Activated CD4-positive, alpha-beta T cell treated with anti-CD3 and anti-CD28 coated beads, Interleukin-2, amount 50 U/mL, for 16 hours (primary cell): ENCODE results near the gene COQ2.
"Not testable (repeated sequence)": the region's sequence is repeated elsewhere in the genome, so short reads cannot be mapped to it uniquely, and the experiment has no call there.

Experiments
- DNase-seq: peaks from one replicate; pipeline ENCODE4 v3.0.0-alpha.2; 2020

COQ2 gene

DNA sequence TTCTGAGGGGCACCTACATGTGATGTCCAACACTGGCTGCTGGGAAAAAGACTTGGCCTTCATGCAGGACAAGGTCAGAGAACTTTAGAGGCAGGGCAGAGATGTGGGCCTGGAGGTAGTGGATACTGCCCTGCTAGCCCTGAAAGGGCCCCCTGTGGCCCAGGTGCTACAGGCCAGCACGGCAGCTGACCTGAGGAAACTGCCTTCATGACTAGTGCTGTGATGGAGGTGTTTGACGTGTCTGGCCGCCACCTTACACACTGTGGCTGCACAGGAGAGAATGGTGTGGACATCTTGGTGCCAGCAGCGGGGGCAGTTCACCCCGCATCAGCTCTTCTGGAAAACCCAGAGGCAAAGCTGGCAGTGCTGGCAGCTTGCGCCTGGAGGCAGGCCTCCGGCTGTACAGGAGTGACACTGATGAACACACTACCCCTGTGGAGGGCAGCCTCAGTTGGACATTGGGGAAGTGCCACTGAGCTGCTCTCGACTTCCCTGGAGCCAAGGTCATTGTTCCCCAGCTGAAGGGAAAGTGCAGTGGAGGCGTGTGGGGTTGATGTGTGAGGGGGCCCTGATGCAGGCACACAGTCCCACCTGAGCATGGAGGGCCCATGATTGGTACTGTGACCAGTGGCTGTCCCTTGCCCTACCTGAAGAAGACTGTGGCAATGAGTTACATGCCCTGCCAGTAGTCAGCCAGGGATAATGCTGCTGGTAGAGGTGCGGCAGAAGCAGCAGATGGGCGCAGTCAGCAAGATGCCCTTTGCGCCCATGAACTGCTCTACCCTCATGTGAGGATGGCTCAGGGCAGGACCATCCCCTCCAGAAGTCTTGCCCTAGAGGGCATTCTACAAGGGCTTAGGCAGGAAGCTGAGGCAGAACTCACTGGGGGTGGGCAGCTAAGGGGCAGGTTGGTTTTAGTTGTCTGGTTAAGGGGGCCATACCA, 36.9 kb downstream of the COQ2 start:
- DNase-seq, result no peak

- no peak for DNase-seq
These were observed 43.5 kb downstream of the COQ2 start for GRCh38 chr4:83241132-83241531.

GRCh38 chr4:83240379-83240875, 44.2 kb downstream of the COQ2 start:
- DNase-seq, result no peak

DNA sequence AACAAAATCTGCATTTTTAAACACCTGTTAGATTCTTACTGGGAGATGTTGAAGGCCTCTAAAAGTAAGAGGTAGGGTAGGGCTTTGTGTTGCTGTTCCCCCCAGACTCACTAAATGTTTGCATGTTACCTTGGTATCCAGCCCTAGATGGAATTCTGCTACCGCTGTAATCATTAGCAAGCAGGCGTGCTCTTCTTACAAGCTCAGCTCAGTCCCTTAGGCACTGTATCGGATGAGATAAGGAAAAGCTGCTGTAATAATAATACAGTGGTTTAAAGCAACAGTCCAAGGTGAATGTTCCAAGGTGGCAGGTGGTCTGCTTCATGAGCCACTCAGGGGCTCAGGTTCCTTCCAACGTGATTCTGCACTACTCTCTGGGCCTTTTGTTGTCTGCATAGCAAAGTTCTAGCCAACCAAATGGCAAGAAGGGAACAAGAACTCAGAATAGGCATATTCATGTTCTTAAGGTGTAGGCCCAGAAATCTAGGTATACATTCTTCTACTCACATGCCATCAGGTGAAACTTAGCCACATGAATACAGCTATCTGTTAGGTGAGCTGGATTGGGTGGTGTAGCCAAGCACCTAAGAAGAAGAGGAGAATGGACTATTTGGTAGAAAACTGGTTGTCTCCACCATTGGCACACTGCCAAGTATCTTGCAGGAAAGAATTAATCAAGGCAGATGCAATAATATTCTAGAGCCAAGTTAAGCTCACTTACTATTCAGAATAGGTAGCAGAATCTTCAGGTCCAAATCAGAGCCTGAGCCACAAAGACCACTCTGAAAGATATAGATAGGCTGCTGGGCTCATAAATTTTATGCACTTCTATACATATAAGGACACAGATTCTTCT, 46.0 kb downstream of the COQ2 start:
- DNase-seq, result no peak

DNA sequence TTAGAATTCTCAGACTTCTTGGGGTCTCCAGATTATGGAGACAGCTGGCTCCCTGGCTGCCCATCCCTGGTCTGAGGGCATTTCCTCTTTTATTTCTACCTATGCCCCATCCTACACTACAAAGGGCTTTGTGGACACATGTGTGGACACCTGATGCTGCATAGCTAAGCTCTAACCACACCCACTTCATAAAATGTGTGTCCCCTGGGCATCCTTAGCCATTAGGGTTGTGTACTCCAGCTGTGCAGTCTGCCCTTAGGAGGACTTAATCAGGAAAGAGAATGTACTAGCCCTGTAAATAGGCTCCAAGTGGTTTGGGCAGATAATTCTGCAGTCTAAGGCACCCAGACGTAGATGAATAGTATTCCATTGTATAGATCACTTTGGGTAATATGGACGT, 47.0 kb downstream of the COQ2 start:
- DNase-seq, result no peak

- DNase-seq, result peak; percentile 86
These were observed 48.9 kb downstream of the COQ2 start for GRCh38 chr4:83235645-83236133.

GRCh38 chr4:83234902-83235644, 49.5 kb downstream of the COQ2 start:
- peak; percentile 57 for DNase-seq

DNA sequence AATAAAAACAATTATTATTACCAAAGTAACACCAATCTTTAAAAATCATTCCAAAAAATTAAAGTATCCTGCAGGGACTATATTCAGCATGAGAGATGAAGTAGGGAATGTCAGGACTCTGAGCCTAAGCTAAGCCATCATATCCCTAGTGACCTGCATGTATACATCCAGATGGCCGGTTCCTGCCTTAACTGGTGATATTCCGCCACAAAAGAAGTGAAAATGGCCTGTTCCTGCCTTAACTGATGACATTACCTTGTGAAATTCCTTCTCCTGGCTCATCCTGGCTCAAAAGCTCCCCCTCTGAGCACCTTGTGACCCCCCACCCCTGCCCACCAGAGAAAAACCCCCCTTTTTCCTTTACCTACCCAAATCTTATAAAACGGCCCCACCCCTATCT, 50.2 kb downstream of the COQ2 start:
- DNase-seq, result not testable (repeated sequence)

- DNase-seq, result no peak
These were observed 52.5 kb downstream of the COQ2 start for GRCh38 chr4:83232082-83232481.

DNA sequence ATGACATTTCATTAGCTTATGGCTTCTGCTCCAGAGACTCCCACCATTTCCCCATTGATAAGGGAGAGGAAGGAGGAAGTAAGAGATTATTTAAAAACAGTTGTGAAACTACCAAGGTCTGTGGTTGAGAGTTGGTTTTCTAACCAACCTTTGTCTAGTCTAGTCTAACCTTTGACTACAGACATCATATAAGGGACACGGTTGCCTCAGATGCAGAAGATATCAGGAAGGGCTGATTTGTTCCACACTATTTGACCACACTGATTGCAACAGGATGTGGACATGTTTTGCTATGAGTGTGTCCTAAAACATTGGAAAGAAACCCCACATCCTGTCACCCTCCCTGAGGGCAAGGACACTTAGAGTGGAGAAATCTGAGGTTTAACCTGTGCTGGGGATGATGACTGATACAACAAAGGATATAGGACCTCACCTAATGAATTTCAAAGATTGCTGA, 53.0 kb downstream of the COQ2 start:
- peak; percentile 82 for DNase-seq

DNA sequence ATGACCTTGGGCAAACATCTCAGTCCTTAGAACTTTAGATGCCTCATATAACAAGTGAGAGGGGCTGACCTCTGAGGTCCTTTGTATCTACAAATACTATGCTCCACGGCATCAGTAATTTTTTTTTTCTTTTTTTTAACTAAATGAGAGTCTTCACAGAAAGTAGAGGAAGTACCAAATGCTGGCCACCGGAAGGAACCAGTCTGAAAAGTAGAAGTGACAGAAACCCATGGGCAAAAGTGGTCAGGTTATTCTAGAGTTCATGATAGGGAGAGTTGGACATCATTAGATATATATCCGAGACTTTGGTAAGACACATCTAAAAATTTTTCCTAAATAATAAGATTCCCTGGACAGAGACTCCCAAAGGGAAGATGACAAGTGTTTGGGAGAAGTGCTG, 53.7 kb downstream of the COQ2 start:
- DNase-seq, result no peak

GRCh38 chr4:83229791-83230190, 54.8 kb downstream of the COQ2 start:
- no peak for DNase-seq

DNA sequence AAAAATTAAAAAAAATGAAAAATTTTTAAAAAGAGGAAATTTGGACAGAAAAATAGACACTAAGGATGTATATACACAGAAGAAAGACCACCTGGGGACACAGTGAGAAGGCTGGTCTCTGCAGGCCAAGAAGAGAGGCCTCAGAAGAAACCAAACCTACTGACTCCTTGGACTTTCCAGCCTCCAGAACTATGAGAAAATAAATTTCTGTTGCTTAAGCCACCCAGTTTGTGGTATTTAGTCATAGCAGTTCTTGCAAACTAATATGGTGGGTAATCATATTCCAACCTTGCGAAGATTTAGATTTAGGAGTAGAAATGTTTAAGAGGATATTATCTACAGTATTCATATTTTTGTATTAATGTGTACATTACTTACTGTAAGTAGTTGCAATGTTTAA, 56.4 kb downstream of the COQ2 start:
- no peak for DNase-seq

DNA sequence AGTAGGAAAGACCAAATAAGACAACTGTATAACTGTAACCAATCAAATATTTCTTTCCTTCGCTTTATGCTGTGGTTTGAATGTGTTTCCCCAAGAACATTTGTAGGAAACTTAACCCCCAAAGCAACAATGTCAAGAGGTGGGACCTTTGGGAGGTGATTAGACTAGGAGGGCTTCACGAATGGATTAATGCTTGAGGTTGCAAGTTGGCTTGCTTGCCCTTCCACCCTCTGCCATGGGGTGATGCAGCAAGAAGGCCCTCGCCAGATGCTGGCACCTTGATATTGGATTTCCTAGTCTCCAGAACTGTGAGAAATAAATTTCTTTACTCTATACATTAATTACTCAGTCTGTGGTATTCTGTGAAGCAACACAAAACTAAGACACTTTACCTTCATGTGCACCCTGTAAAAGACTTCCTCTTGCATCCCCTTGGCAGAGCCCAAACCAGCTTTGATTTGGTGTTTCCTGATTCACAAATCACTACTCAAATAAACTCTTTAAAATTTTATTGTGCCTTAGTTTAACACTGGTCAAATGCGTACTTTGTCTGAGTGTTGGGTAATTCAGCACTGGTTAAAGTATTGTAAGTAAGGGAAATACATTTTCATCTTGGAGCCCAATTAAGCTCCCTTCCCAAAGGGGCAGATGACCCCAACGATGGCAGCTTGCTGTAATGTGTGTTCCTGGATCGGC, 59.9 kb downstream of the COQ2 start:
- DNase-seq, result no peak

DNA sequence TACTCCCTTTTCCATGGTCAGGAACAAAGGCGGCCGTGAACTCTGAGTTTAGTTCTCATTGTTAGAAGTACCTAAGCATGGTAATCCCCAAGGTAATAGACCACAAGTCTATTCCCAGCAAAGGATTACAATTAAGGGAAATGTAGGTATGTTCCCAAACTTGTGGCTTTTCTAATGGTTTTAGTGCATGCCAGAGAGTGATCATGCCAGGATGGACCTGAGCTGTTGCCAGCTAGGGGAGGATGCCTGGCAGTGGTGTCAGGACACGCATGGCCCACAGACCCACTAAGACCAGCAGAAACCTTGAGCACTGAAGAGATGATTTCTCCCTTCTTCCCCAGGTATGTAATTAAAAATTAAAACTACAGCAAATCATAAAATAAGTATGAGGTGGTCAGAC, 60.8 kb downstream of the COQ2 start:
- no peak for DNase-seq

DNA sequence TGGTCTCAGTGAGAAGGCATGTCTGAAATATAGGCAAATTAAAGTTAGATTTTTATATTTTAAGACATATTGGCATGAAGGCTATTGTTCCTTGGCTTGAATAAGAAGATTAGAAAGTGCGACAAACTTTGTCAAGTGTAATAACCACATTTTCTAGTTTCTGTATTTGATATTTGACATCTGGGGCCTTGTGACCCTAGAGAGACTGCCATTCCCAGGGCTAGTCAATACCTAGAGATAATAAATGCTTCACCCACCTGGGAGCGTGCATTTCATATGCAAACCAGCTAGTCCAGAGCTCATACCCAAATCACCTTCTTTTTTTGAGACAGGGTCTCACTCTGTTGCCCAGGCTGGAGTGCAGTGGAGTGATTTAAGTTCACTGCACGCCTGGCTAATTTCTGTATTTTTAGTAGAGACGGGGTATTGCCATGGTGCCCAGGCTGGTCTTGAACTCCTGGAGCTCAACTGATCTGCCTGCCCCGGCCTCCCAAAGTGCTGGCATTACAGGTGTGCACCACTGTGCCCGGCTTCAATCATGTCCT, 62.6 kb downstream of the COQ2 start:
- DNase-seq, result no peak

DNA sequence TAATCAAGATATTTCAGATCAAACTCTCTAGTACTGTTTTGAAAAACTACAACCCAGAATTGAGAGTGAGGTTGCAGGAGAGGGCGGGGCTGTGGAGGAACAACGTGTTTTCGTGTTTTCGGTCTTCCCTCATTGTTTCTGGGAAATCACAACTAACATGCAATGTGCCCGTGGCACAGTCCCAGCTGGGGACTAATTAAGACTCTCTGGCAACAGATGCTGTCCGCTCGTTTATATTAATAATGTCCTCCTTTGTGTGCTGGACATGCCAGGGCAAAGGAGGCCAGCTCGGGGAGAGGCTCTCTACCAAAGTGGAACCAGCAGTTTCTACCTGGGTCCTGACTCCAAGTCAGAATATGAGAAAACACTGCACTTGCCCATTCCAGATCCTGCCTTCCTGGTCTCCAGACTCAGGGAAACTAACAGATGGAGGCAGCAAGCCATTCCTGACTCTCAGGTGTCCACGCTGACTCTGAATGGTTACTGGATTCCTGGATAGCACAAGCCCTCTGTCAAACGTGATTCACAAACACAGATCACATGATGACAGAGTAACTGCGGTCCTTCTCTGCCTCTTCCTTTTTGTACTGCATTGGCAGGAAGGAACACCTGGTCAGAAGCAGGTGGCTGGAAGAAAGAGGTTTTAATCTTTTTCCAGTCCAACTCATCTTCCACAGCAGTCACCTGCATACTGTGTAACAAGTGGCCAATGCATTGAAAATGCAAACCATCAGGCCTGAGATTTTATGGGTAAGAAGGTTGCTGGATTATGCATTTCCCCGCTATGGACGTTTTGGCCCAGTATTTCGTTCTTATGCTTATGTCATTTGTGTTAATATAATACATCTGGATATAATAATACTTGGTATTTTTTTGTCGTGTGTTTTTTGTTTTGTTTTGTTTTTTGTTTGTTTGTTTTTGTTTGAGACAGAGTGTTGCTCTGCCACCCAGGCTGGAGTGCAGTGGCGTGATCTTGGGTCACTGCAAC, 65.0 kb downstream of the COQ2 start:
- peak; percentile 80 for DNase-seq

DNA sequence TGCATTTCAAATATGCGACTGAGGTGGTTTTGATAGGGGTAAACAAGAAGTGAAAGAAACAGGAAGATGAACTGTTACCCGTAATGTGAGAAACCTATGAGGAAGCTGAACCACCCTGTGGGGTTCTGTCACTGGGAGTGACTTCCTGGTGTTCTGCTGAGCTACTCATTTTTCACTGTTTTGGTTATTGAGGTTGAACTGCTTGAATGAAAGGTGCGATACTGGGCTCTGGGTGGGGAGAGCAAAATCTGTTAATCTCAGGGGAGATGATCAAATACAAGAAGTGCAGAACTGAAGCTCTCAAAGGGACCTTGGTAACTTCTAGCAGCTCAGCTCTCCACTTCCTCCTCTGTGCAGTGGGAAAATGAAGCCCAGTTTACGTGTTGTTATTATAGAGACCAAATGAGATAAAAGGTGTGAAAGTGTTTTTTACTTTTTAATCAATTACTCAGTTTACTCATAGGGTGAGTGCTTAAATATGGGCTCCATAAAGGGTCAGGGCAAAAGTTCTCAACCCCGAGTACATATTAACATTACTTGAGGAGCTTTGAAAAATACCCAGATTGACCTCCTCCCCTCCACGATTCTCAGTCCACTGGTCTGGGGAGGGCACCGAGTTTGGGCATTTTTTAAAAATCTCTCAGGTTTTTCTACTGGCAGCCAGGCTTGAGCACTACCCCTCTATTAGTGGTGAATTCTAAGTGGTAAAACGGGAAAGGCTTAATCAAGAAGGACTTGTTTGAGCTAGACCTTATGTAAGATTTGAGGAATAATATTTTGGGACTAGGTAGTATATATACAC, 66.7 kb downstream of the COQ2 start:
- DNase-seq, result peak; percentile 92

DNA sequence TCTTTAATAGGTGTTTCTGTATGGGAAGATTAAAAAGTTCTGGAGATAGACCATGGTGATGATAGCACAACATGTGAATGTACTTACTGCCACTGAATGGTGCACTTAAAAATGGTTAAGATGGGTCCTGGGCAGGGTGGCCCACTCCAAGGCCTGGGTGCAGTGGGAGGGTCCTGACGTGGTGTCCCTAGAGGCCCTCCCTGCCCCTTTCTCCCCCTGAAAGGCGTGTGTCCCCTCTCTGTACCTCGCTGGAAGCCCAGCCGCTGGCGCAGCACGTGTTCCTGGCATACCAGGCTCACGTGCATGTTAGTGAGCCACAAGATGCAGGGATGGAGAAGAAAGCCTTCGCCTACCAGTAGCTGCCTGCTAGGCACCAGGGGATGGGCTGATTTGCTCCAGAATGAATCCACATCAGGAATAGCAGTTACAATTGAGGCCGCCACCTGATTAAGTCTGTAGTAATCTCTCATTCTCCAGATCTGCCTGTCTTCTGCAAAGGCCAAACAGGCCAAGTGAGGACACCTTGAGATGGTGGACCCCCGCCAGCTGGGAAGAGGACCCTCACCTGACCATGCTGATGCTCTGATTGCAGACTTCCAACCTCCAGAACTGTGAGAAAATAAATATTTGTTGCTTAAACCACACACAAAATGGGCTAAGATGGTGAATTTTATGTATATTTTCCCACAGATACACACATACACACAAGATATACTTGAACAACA, 67.5 kb downstream of the COQ2 start:
- DNase-seq, result no peak
